Left colon (tissue), 2 donors: ENCODE data around the gene TNFRSF6B. TPM values are rescaled to one million over a fixed set of nuclear protein-coding genes. Genes with fewer than 3 reads are reported as not detected.

ENCODE experiments used
- ATAC-seq: fragments of 200-7000 bp; cut with Tn5 transposase; one replicate; pipeline ENCODE4 v1.9.1; 2020; ENCODE audit warnings: mild to moderate bottlenecking, moderate library complexity
- DNase-seq, 2 donors: peaks; one replicate each; pipeline ENCODE4 v3.0.0-alpha.2; 2020
- intact Hi-C, 2 donors: fragments of 100-400 bp; cut with DNase I in 1 of 2; cut with micrococcal nuclease in 1 of 2; formaldehyde crosslinking; loops; one replicate each; pipeline versions ENCODE4 v1.11.2 to v1.14.0; 2022; cut with DNase I, micrococcal nuclease
- total RNA-seq, 2 donors: library from RNA; stranded (reverse); fragmentation: NEBNext Ultra II Directional; extraction: Animal tissue kit (Norgen Biotek cat#: 25700); gene quantifications; one replicate each; pipeline ENCODE4 v1.2.1, GENCODE V29; 2021
- donor health status: DM: no; HTN: no; CAD: no.
- donor health status: DM: yes; HTN: yes; CAD: no.

Gene TNFRSF6B
- total RNA-seq, 2 donors from 2014 or later: 8.9 TPM; not detected in 1

DNA sequence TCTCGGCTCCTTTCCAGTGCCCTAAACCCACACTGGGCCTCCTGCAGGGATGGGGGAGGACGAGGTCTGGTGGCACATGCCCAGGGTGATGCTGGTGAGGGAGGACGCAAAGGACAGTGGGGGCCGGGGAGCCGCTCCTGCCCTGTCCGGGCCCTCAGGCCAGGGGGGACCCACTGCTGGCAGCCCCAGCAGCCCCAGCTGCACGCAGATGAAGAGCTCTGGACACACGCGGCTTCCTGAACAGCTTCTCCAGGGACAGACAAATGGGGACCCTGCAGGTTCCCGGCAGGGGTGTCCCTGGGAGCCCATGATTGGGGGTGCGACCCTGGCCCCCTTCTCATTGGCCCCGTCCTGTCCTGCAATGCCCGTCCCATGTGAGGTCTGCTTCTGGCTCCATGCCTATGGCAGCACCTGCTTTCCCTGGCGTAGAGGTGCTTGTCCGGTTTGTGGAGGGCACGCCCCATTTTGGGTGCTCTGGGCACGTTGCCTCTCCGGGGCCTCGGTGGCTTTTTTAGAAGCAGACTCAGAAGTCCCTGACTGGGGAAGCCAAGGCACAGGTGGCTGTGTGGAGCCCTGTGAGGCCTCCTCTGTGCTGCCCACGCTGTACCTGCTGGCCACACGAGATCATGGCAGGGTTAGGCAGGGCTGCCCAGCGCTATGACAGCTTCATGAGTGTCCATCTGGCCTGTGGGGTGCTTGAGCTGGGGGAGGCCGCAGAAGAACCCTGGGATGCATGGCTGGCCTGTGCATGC is 15.4 kb upstream of the TNFRSF6B start:
- DNase-seq: no peak
- ATAC-seq: no peak
- intact Hi-C loops: no loop called here

- intact Hi-C loops: no loop called here
- ATAC-seq: peak; percentile 4
- no peak for DNase-seq
These were observed 14.8 kb upstream of the TNFRSF6B start for GRCh38 chr20:63681609-63682142.

- intact Hi-C loops: no loop called here
- no peak for ATAC-seq
- DNase-seq: peak in 1 of 2 donors; percentile 58
These were observed 13.9 kb upstream of the TNFRSF6B start for GRCh38 chr20:63682384-63683139.

GRCh38 chr20:63685269-63686026 is 11.0 kb upstream of the TNFRSF6B start:
- DNase-seq: no peak
- ATAC-seq: no peak
- intact Hi-C loops: no loop called here

DNA sequence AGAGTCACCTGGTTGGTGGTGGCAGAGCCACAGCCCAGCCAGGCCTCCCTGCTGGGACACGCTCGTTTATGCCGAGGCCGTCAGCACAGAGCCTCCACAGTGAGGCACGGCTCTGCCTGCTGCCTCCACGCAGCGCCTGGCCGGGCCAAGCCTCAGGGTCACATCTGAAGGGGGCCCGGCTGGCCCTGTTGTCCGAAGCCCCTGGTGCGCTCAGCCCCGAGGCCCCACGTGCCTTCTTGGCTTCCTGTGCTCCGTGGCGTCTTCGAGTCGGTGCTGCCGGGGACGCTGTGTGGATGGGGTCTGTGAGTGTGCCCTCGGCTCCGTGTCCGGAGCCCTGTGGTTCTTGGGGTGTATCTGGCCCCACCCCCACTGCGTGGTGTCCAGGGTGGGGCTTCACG is 10.4 kb upstream of the TNFRSF6B start:
- intact Hi-C loops: no loop called here
- no peak for ATAC-seq

DNA sequence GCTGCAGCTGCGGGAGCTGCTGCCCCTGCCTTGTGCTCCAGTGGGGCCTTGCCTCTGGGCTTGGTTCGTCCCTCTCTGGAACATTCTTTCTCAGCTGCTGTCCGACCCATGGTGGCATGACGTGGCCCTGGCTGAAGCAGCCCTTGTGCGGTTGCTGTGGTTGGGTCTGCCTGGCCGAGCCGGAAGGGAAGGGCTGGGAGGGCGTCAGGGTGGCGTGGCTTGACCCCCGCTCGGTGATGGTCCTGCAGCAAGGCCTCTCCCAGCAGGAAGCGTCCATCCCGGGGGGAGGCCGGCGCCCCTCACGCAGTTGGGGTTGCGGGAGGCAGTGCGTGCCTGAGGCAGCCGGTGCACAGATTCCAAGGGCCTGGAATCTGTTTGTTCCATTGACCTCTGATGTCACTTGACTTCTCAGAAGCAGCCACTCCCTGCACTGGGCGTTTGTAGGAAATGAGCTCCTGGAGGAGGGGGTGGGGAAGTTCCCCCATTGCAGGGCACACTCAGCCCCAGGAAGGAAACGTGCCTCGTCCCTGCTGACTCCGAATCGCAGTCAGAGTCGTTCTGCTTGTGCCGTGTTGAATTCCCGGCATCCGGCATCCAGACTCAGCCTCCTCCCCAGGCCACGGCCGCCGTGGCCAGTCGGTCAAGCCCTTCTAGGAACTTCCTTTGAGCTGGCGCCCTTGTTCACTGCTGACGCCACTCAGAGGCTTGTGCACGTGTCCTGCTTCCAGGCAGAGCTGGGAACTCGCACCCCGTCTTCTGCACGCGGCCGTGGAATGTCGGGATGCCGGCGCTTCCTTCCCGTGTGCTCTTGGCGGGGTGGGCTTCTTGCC is 9.7 kb upstream of the TNFRSF6B start:
- ATAC-seq (peak; percentile 68), DNase-seq (peak; percentile 76 to 87)
- intact Hi-C loops: no loop called here

More for the DNA sequence above, 10.4 kb upstream of the TNFRSF6B start:
- no peak for DNase-seq

DNA sequence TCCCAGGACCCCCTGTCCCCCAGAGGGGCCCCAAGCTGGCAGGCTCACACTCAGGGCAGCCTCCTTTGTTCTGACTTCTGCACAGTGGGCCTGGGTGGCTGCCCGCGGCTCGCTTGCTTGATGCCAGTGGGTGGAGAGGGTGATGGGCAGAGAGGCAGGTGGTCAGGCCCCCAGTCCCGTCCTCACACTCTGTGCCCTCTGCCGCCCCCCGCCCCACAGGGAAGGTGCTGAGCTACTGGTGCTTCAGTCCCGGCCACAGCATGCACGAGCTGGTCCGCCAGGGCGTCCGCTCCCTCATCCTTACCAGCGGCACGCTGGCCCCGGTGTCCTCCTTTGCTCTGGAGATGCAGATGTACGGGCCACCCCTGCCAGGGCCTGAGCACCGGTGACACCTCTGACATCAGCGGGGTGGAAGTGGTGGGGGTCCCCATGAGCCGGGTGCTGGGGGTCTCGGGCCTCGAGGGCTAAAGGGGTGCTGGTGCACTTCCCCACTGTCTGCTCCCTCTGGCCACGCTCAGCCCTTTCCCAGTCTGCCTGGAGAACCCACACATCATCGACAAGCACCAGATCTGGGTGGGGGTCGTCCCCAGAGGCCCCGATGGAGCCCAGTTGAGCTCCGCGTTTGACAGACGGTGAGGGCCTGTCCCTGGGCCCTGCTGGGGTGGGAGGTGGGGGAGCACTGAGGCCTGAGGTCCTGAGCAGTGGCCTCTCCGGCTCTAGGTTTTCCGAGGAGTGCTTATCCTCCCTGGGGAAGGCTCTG is 8.9 kb upstream of the TNFRSF6B start:
- ATAC-seq: no peak
- intact Hi-C loops: no loop called here

DNA sequence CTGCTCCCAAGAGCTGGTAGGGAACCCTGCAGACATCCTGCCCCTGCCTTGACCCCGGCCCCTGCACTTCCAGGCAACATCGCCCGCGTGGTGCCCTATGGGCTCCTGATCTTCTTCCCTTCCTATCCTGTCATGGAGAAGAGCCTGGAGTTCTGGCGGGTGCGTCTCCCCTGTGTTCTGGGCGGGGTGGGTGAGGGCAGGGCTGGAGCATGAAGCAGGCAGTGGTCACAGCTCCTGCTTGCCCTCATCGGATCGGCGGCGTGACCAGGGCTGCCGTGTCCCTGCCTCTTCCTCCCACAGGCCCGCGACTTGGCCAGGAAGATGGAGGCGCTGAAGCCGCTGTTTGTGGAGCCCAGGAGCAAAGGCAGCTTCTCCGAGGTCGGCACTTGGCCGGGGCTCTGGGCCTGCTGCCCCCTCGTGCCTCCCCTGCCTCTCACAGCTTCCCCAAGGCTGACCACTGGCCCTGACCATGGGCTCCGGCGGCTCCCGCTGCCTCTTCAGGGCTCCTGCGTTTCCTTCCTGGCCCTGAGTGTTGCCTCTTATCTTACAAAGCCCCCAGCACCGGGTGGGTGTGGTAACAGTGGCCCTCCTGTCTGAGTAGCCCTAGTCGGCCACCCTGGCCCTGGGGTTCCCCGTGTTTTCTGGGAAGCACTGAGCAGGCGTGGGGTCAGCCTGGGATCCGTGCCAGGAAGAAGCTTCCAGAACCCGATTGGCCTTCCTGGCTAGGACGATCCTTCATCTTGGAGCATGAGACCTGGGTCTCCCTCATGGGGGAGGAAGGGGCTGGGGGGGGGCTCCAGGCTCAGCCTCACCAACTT is 8.0 kb upstream of the TNFRSF6B start:
- intact Hi-C loops: no loop called here
- DNase-seq (no peak), ATAC-seq (no peak)

More for the DNA sequence above, 8.9 kb upstream of the TNFRSF6B start:
- no peak for DNase-seq

GRCh38 chr20:63689046-63690002 is 7.1 kb upstream of the TNFRSF6B start:
- intact Hi-C loops: no loop called here
- peak; percentile 15 for ATAC-seq
- DNase-seq: peak in 1 of 2 donors; percentile 40

DNA sequence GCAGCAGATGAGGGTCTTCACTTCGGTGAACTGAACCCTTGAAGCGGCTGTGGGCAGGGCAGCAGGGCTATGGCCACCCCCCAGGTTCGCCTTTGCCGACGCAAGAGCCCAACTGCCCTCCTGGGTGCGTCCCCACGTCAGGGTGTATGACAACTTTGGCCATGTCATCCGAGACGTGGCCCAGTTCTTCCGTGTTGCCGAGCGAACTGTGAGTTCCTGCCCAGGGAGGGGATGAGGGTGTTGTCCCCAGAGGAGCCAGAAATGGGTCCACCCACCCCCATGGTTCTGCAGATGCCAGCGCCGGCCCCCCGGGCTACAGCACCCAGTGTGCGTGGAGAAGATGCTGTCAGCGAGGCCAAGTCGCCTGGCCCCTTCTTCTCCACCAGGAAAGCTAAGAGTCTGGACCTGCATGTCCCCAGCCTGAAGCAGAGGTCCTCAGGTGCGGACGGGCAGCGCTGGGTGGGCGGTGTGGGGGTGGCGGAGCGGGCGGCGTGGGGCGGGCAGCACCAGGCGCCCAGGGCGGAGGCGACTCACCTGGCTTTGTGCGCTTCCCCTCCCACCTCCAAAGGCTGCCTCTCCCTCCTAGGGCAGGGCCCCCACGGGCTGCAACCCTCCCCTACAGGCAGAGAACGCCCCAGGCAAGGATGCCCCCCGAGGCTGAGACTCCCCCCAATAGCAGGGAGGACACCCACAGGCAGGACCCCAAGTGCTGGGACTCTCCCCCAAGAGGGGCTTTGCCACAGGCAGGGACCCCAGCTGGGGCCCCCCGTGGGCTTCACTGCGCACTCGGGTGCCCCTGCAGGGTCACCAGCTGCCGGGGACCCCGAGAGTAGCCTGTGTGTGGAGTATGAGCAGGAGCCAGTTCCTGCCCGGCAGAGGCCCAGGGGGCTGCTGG is 6.2 kb upstream of the TNFRSF6B start:
- ATAC-seq (peak; percentile 18), DNase-seq (peak in 1 of 2 donors; percentile 44)
- intact Hi-C loops: no loop called here

DNA sequence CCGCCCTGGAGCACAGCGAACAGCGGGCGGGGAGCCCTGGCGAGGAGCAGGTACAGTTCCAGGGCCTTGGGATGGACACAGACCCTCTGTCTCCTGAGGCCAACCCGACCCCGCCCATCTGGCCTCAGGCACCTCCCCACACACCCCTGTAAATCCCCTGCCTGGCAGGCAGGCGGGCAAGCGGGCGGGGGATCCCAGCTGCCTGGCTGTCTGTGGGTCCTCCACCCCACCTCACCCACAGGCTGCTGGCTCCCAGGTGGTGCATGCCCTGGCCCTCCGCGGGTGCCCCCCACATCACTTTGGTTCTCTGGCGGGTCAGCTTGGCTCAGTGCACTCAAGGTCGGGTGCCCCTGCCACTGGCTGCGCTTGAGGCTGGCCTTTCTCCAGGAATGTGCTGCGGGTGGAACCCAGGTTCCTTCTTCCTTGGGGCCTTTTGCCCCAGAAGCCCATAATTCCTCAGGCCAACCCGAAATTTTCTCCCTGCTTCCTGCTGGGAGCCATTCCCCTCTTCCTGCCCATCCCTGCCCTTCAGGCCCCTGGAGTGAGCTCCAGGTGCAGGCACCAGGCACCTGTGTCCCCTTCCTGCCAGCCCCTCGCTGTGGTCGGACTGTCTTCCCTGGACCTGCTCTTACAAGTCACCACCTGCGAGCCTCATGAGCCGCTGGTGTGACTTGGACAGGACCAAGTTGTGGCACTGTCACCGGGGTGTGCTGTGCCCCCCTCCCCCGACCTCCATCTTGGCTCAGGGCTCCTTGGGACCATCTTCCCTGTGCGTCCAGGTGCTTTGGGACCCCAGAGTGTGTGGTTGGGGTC is 5.3 kb upstream of the TNFRSF6B start:
- ATAC-seq (peak; percentile 14), DNase-seq (peak in 1 of 2 donors; percentile 46)
- intact Hi-C loops: no loop called here

- DNase-seq (peak in 1 of 2 donors; percentile 76), ATAC-seq (peak; percentile 27)
- intact Hi-C loops: no loop called here
These were observed 4.6 kb upstream of the TNFRSF6B start for GRCh38 chr20:63691711-63692435.

DNA sequence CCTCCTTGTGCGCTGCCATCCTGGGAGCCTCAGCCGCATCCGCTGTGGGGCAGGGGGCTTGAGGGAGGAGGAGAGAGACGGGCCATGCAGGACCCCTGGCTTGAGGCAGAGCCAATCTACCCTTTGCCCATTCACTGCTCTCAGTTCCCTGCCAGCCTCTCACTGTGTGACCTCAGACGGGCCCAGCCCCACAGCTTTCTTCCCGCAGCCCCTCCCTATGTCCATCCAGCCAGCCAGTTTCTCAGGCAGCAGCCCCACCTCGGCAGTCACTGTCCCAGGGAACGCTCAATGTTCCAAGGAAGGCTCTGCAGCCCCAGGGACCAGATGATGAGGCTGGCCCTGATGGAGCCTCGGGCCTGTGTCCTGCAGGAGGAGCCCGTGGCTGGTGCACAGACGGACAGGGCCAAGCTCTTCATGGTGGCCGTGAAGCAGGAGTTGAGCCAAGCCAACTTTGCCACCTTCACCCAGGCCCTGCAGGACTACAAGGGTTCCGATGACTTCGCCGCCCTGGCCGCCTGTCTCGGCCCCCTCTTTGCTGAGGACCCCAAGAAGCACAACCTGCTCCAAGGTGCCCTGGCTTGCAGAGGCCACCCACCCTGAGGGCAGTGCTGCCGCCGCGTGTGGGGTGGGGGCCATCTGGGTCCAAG is 3.9 kb upstream of the TNFRSF6B start:
- DNase-seq (peak in 1 of 2 donors; percentile 63), ATAC-seq (peak; percentile 20)
- intact Hi-C loops: no loop called here
